ENCODE measurements around the gene KDM8.

The KDM8 gene

GRCh38 chr16:27242868-27243590 is 39.7 kb downstream of the KDM8 start (continued):
- no peak for TF ChIP-seq ZC3H10 (CRISPR knock-in tag; IDR thresholded peaks at IDR 0.05)
- no peak for TF ChIP-seq CREB5 (CRISPR knock-in tag; IDR thresholded peaks at IDR 0.05; ENCODE audit: low read depth)
- TF ChIP-seq CSRNP3 (CRISPR knock-in tag; IDR thresholded peaks at IDR 0.05) = no peak
- TF ChIP-seq TCF4 (CRISPR knock-in tag; IDR thresholded peaks at IDR 0.05; ENCODE audit: borderline replicate concordance) = no peak
- TF ChIP-seq ZFP3 (CRISPR knock-in tag; IDR thresholded peaks at IDR 0.05) = no peak
- no peak for TF ChIP-seq PATZ1 (CRISPR knock-in tag; IDR thresholded peaks at IDR 0.05; ENCODE audit: borderline replicate concordance)
- no peak for TF ChIP-seq SNAI2 (CRISPR knock-in tag; IDR thresholded peaks at IDR 0.05)
- TF ChIP-seq BACH2 (CRISPR knock-in tag; IDR thresholded peaks at IDR 0.05; ENCODE audit: borderline replicate concordance) = no peak
- no peak for TF ChIP-seq PPARA (CRISPR knock-in tag; IDR thresholded peaks at IDR 0.05; ENCODE audit: borderline replicate concordance)
- TF ChIP-seq ISL1 (CRISPR knock-in tag; IDR thresholded peaks at IDR 0.05) = no peak
- TF ChIP-seq ESRRG (CRISPR knock-in tag; IDR thresholded peaks at IDR 0.05) = no peak

GRCh38 chr16:27243725-27244362 is 40.5 kb downstream of the KDM8 start:
- no peak for ATAC-seq
- TF ChIP-seq ZFP30 (CRISPR knock-in tag; IDR thresholded peaks at IDR 0.05) (no peak), CREB5 (CRISPR knock-in tag; IDR thresholded peaks at IDR 0.05; ENCODE audit: low read depth) (no peak), POU6F1 (CRISPR knock-in tag; IDR thresholded peaks at IDR 0.05; ENCODE audit: borderline replicate concordance, low read depth) (no peak), TSHZ2 (CRISPR knock-in tag; IDR thresholded peaks at IDR 0.05) (no peak), SNAI2 (CRISPR knock-in tag; IDR thresholded peaks at IDR 0.05) (no peak), ZFP3 (CRISPR knock-in tag; IDR thresholded peaks at IDR 0.05) (no peak), ZC3H10 (CRISPR knock-in tag; IDR thresholded peaks at IDR 0.05) (no peak), OSR1 (CRISPR knock-in tag; IDR thresholded peaks at IDR 0.05) (no peak), ZNF8 (CRISPR knock-in tag; IDR thresholded peaks at IDR 0.05) (no peak), PPARA (CRISPR knock-in tag; IDR thresholded peaks at IDR 0.05; ENCODE audit: borderline replicate concordance) (no peak), PATZ1 (CRISPR knock-in tag; IDR thresholded peaks at IDR 0.05; ENCODE audit: borderline replicate concordance) (no peak), TCF4 (CRISPR knock-in tag; IDR thresholded peaks at IDR 0.05; ENCODE audit: borderline replicate concordance) (no peak), CSDC2 (CRISPR knock-in tag; IDR thresholded peaks at IDR 0.05) (no peak), ISL1 (CRISPR knock-in tag; IDR thresholded peaks at IDR 0.05) (no peak)

Measured in SK-N-SH treated with all-trans-retinoic acid at 6 μM for 48 hours (cell line).